ENCODE results near the gene FLNC. TPM values are rescaled to one million over a fixed set of nuclear protein-coding genes. Genes with fewer than 3 reads are reported as not detected.

FLNC gene
- polyA plus RNA-seq, 1 donor from 2014 or later: 0.36 TPM

GRCh38 chr7:128821724-128822123 is 8.5 kb upstream of the FLNC start:
- H3K36me3 ChIP-seq (ENCODE audit: insufficient read depth, low read length): no peaks in the 10 kb centered on the region
- no peak overlapping the region for H3K27ac ChIP-seq (ENCODE audit: low read length)
- H3K4me2 ChIP-seq (ENCODE audit: low read length): no peak overlapping the region
- H3K79me2 ChIP-seq (replicated peaks; ENCODE audit: insufficient read depth, low read length): no peaks in the 10 kb centered on the region
- TF ChIP-seq, protein P1, sequence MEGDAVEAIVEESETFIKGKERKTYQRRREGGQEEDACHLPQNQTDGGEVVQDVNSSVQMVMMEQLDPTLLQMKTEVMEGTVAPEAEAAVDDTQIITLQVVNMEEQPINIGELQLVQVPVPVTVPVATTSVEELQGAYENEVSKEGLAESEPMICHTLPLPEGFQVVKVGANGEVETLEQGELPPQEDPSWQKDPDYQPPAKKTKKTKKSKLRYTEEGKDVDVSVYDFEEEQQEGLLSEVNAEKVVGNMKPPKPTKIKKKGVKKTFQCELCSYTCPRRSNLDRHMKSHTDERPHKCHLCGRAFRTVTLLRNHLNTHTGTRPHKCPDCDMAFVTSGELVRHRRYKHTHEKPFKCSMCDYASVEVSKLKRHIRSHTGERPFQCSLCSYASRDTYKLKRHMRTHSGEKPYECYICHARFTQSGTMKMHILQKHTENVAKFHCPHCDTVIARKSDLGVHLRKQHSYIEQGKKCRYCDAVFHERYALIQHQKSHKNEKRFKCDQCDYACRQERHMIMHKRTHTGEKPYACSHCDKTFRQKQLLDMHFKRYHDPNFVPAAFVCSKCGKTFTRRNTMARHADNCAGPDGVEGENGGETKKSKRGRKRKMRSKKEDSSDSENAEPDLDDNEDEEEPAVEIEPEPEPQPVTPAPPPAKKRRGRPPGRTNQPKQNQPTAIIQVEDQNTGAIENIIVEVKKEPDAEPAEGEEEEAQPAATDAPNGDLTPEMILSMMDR (IDR thresholded peaks at IDR 0.05; ENCODE audit: poor library complexity, severe bottlenecking): no peak
- no peak for TF ChIP-seq RAD21 (conservative IDR thresholded peaks at IDR 0.05)
- no peak for TF ChIP-seq EP300 (conservative IDR thresholded peaks at IDR 0.05; ENCODE audit: poor library complexity, severe bottlenecking)
- TF ChIP-seq MXI1 (conservative IDR thresholded peaks at IDR 0.05; ENCODE audit: poor library complexity, severe bottlenecking): no peak
- no peak for TF ChIP-seq TAF1 (IDR thresholded peaks at IDR 0.05; ENCODE audit: low read depth)
- no peak for TF ChIP-seq SMC3 (conservative IDR thresholded peaks at IDR 0.05; ENCODE audit: poor library complexity)
- TF ChIP-seq, protein P2, sequence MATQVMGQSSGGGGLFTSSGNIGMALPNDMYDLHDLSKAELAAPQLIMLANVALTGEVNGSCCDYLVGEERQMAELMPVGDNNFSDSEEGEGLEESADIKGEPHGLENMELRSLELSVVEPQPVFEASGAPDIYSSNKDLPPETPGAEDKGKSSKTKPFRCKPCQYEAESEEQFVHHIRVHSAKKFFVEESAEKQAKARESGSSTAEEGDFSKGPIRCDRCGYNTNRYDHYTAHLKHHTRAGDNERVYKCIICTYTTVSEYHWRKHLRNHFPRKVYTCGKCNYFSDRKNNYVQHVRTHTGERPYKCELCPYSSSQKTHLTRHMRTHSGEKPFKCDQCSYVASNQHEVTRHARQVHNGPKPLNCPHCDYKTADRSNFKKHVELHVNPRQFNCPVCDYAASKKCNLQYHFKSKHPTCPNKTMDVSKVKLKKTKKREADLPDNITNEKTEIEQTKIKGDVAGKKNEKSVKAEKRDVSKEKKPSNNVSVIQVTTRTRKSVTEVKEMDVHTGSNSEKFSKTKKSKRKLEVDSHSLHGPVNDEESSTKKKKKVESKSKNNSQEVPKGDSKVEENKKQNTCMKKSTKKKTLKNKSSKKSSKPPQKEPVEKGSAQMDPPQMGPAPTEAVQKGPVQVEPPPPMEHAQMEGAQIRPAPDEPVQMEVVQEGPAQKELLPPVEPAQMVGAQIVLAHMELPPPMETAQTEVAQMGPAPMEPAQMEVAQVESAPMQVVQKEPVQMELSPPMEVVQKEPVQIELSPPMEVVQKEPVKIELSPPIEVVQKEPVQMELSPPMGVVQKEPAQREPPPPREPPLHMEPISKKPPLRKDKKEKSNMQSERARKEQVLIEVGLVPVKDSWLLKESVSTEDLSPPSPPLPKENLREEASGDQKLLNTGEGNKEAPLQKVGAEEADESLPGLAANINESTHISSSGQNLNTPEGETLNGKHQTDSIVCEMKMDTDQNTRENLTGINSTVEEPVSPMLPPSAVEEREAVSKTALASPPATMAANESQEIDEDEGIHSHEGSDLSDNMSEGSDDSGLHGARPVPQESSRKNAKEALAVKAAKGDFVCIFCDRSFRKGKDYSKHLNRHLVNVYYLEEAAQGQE (IDR thresholded peaks at IDR 0.05; ENCODE audit: borderline replicate concordance): no peak
- TF ChIP-seq EZH2 (IDR thresholded peaks at IDR 0.05; ENCODE audit: borderline replicate concordance, insufficient read depth, low read length, poor library complexity, severe bottlenecking): no peak
- TF ChIP-seq POLR2AphosphoS5 (IDR thresholded peaks at IDR 0.05): no peak
- no peaks in the 10 kb centered on the region for H3K9me2 ChIP-seq (ENCODE audit: insufficient read depth, low read length)
- no peaks in the 10 kb centered on the region for H3F3A ChIP-seq (ENCODE audit: insufficient read depth, low read length, poor library complexity, severe bottlenecking)
- H4K20me1 ChIP-seq (ENCODE audit: insufficient read depth): no peaks in the 10 kb centered on the region
- no peak overlapping the region for H3K4me3 ChIP-seq (ENCODE audit: low read length)
- H3K9ac ChIP-seq (ENCODE audit: low read length): no peak overlapping the region
- H3K9me3 ChIP-seq (ENCODE audit: low read length): no peaks in the 10 kb centered on the region
- no peak overlapping the region for H2AFZ ChIP-seq (ENCODE audit: low read depth, low read length)
- H3K27me3 ChIP-seq (ENCODE audit: insufficient read depth, low read depth, low read length): no peaks in the 10 kb centered on the region

- Histone ChIP-seq H3K27ac (ENCODE audit: low read length) (no peak overlapping the region), H3K4me2 (ENCODE audit: low read length) (no peak overlapping the region), H4K20me1 (ENCODE audit: insufficient read depth) (no peaks in the 10 kb centered on the region), H3K79me2 (replicated peaks; ENCODE audit: insufficient read depth, low read length) (no peaks in the 10 kb centered on the region), H3K9me3 (ENCODE audit: low read length) (no peaks in the 10 kb centered on the region), H3K9me2 (ENCODE audit: insufficient read depth, low read length) (no peaks in the 10 kb centered on the region), H3K27me3 (ENCODE audit: insufficient read depth, low read depth, low read length) (peaks cover 22% of the 10 kb centered on the region), H2AFZ (ENCODE audit: low read depth, low read length) (no peak overlapping the region), H3K4me3 (ENCODE audit: low read length) (no peak overlapping the region), H3F3A (ENCODE audit: insufficient read depth, low read length, poor library complexity, severe bottlenecking) (no peaks in the 10 kb centered on the region), H3K36me3 (ENCODE audit: insufficient read depth, low read length) (no peaks in the 10 kb centered on the region), H3K9ac (ENCODE audit: low read length) (no peak overlapping the region)
- no peak for TF ChIP-seq SMC3 (conservative IDR thresholded peaks at IDR 0.05; ENCODE audit: poor library complexity)
- no peak for TF ChIP-seq MXI1 (conservative IDR thresholded peaks at IDR 0.05; ENCODE audit: poor library complexity, severe bottlenecking)
- no peak for TF ChIP-seq EZH2 (IDR thresholded peaks at IDR 0.05; ENCODE audit: borderline replicate concordance, insufficient read depth, low read length, poor library complexity, severe bottlenecking)
- no peak for TF ChIP-seq RAD21 (conservative IDR thresholded peaks at IDR 0.05)
- no peak for TF ChIP-seq EP300 (conservative IDR thresholded peaks at IDR 0.05; ENCODE audit: poor library complexity, severe bottlenecking)
- TF ChIP-seq, protein P1 (IDR thresholded peaks at IDR 0.05; ENCODE audit: poor library complexity, severe bottlenecking): no peak
- TF ChIP-seq, protein P2 (IDR thresholded peaks at IDR 0.05; ENCODE audit: borderline replicate concordance): no peak
- no peak for TF ChIP-seq POLR2AphosphoS5 (IDR thresholded peaks at IDR 0.05)
- TF ChIP-seq TAF1 (IDR thresholded peaks at IDR 0.05; ENCODE audit: low read depth): no peak
Observed at GRCh38 chr7:128826512-128826911, 3.7 kb upstream of the FLNC start.
